Prostate gland (tissue), 2 donors: ENCODE results near the gene SF3A1. TPM values are rescaled to one million over a fixed set of nuclear protein-coding genes. Genes with fewer than 3 reads are reported as not detected.

ENCODE experiments used
- DNase-seq: peaks from one replicate; pipeline ENCODE4 v3.0.0-alpha.2; 2019; ENCODE audit warnings: low spot score
- H3K27ac ChIP-seq, 2 donors: fragments of 200-600 bp; sonication (generic); 2 replicates each; pipeline ENCODE4 v1.5.1; 2017 to 2019
- H3K27me3 ChIP-seq: fragments of 200-600 bp; sonication (generic); replicated peaks from 2 replicates; pipeline ENCODE4 v1.5.1; 2019; ENCODE audit not compliant: insufficient read depth
- H3K36me3 ChIP-seq, 2 donors: fragments of 200-600 bp; sonication (generic); 1 replicate in 1 of 2; 2 replicates in 1 of 2; pipeline versions ENCODE4 v1.5.1 to v1.8.1; 2017 to 2019
- H3K4me1 ChIP-seq: fragments of 200-600 bp; sonication (generic); replicated peaks from 2 replicates; pipeline ENCODE4 v1.5.1; 2019
- H3K4me3 ChIP-seq, 2 donors: fragments of 200-600 bp; sonication (generic); 2 replicates each; pipeline ENCODE4 v1.5.1; 2017 to 2019
- H3K9me3 ChIP-seq: fragments of 200-600 bp; sonication (generic); 2 replicates; pipeline ENCODE4 v1.5.1; 2017
- CTCF ChIP-seq, 4 experiments: fragments of 200-600 bp in 2 of 4; fragments of 450-650 bp in 2 of 4; sonication (generic) in 2 of 4; IDR thresholded peaks; 1 replicate in 3 of 4; 2 replicates in 1 of 4; pipeline ENCODE4 v1.5.1; 2016 to 2019; ENCODE audit warnings: antibody characterized with exemption in 4 of 4, mild to moderate bottlenecking in 2 of 4, moderate library complexity in 2 of 4
- POLR2A ChIP-seq: fragments of 450-650 bp; IDR thresholded peaks from one replicate; pipeline ENCODE4 v1.6.1; 2016; ENCODE audit warnings: antibody characterized with exemption, mild to moderate bottlenecking
- POLR2AphosphoS5 ChIP-seq: sonication (generic); formaldehyde crosslinking; IDR thresholded peaks from one replicate; pipeline ENCODE4 v1.6.1; 2017; ENCODE audit warnings: antibody characterized with exemption
- WGBS: methylation state at CpG from one replicate; pipeline ENCODE4 v1.1.5; 2018; 5-methylcytosine and 5-hydroxymethylcytosine counted together
- intact Hi-C: fragments of 100-400 bp; cut with DNase I; formaldehyde crosslinking; loops from one replicate; pipeline ENCODE4 v1.14.2; 2022
- total RNA-seq, 2 donors: library from RNA; depleted of rRNA; stranded (reverse); fragments of >200 nt; gene quantifications; one replicate each; pipeline ENCODE4 v1.1.0, GENCODE V29; 2016

The SF3A1 gene
- total RNA-seq, 2 donors from 2014 or later, result 108 to 134 TPM

- no peak for DNase-seq
- WGBS, result 65% methylated on average over 8 of the region's 8 CpGs
- H3K4me1 ChIP-seq, result peaks cover 18% of the 10 kb centered on the region
- peak overlapping the region; percentile 92 to 94 for H3K27ac ChIP-seq
- no peaks in the 10 kb centered on the region for H3K9me3 ChIP-seq
- TF ChIP-seq CTCF (IDR thresholded peaks at IDR 0.05) (no peak), POLR2A (no peak), POLR2AphosphoS5 (no peak)
- intact Hi-C loops, result no loop called here
- H3K4me3 ChIP-seq, result peak overlapping the region; percentile 86 to 98
- no peaks in the 10 kb centered on the region for H3K27me3 ChIP-seq
- no peaks in the 10 kb centered on the region for H3K36me3 ChIP-seq
Observed at GRCh38 chr22:30324014-30324730, 32.5 kb downstream of the SF3A1 start.

- Histone ChIP-seq H3K4me1 (peaks cover 18% of the 10 kb centered on the region), H3K27me3 (no peaks in the 10 kb centered on the region), H3K9me3 (no peaks in the 10 kb centered on the region), H3K4me3 (no peak overlapping the region), H3K36me3 (no peaks in the 10 kb centered on the region), H3K27ac (no peak overlapping the region)
- 79% methylated on average over 3 of the region's 3 CpGs for WGBS
- DNase-seq, result no peak
- intact Hi-C loops, result no loop called here
- TF ChIP-seq POLR2AphosphoS5, result no peak
- TF ChIP-seq CTCF (IDR thresholded peaks at IDR 0.05), result no peak
- TF ChIP-seq POLR2A, result no peak
Observed at GRCh38 chr22:30323246-30323645, 33.4 kb downstream of the SF3A1 start.

GRCh38 chr22:30321461-30321860 lies 35.2 kb downstream of the SF3A1 start:
- Histone ChIP-seq H3K27me3 (no peaks in the 10 kb centered on the region), H3K4me3 (no peak overlapping the region), H3K9me3 (no peaks in the 10 kb centered on the region), H3K27ac (peak overlapping the region in 1 of 2 donors; percentile 30), H3K36me3 (no peaks in the 10 kb centered on the region), H3K4me1 (peaks cover 18% of the 10 kb centered on the region)
- no peak for DNase-seq
- TF ChIP-seq POLR2A, result no peak
- TF ChIP-seq POLR2AphosphoS5, result no peak
- no peak for TF ChIP-seq CTCF (IDR thresholded peaks at IDR 0.05)
- intact Hi-C loops, result no loop called here
- 84% methylated on average over 2 of the region's 2 CpGs for WGBS

GRCh38 chr22:30320021-30320556 lies 36.6 kb downstream of the SF3A1 start:
- no peak for DNase-seq
- no peak overlapping the region for H3K27ac ChIP-seq
- H3K4me3 ChIP-seq, result no peak overlapping the region
- intact Hi-C loops, result no loop called here
- peaks cover 18% of the 10 kb centered on the region for H3K4me1 ChIP-seq
- H3K27me3 ChIP-seq, result no peaks in the 10 kb centered on the region
- WGBS, result 95% methylated on average over 3 of the region's 3 CpGs
- H3K9me3 ChIP-seq, result no peaks in the 10 kb centered on the region
- no peak for TF ChIP-seq POLR2A
- TF ChIP-seq CTCF (IDR thresholded peaks at IDR 0.05), result no peak
- TF ChIP-seq POLR2AphosphoS5, result no peak
- no peaks in the 10 kb centered on the region for H3K36me3 ChIP-seq
